Stimulated activated CD4-positive, alpha-beta T cell treated with anti-CD3 and anti-CD28 coated beads, Interleukin-15, amount 100 ng/mL, for 1 hour (primary cell): ENCODE measurements around the gene COPZ2.
"Not testable (repeated sequence)": the region's sequence is repeated elsewhere in the genome, so short reads cannot be mapped to it uniquely, and the experiment has no call there.

Source experiments
- DNase-seq, 2 donors: peaks; one replicate each; pipeline ENCODE4 v3.0.0-alpha.2; 2020; ENCODE audit warnings: low read depth in 1 of 2, low spot score in 1 of 2

Gene COPZ2

GRCh38 chr17:48010193-48010592 is 27.4 kb downstream of the COPZ2 start:
- DNase-seq: no peak

- no peak for DNase-seq
Measured at GRCh38 chr17:48006936-48007709, 30.5 kb downstream of the COPZ2 start.

- DNase-seq: no peak
Measured at GRCh38 chr17:48004983-48005382, 32.6 kb downstream of the COPZ2 start.

- no peak for DNase-seq
Measured at GRCh38 chr17:48003417-48004151, 34.0 kb downstream of the COPZ2 start.

- no peak for DNase-seq
Measured at GRCh38 chr17:48002916-48003416, 34.6 kb downstream of the COPZ2 start.

GRCh38 chr17:48002266-48002915 is 35.2 kb downstream of the COPZ2 start:
- DNase-seq: no peak

- not testable (repeated sequence) for DNase-seq
Measured at GRCh38 chr17:48001657-48002056, 35.9 kb downstream of the COPZ2 start.

GRCh38 chr17:48001197-48001596 is 36.4 kb downstream of the COPZ2 start:
- no peak for DNase-seq

GRCh38 chr17:47999582-47999981 is 38.0 kb downstream of the COPZ2 start:
- DNase-seq: no peak

- DNase-seq: no peak
Measured at GRCh38 chr17:47998044-47998443, 39.6 kb downstream of the COPZ2 start.

- no peak for DNase-seq
Measured at GRCh38 chr17:47997586-47997985, 40.0 kb downstream of the COPZ2 start.

- DNase-seq: no peak
Measured at GRCh38 chr17:47996201-47996600, 41.4 kb downstream of the COPZ2 start.

GRCh38 chr17:47995241-47995935 is 42.2 kb downstream of the COPZ2 start:
- DNase-seq: no peak

- DNase-seq: no peak
Measured at GRCh38 chr17:47994724-47995123, 42.9 kb downstream of the COPZ2 start.

- no peak for DNase-seq
Measured at GRCh38 chr17:47993964-47994363, 43.6 kb downstream of the COPZ2 start.

GRCh38 chr17:47993031-47993564 is 44.5 kb downstream of the COPZ2 start:
- DNase-seq: no peak

- no peak for DNase-seq
Measured at GRCh38 chr17:47992216-47992615, 45.4 kb downstream of the COPZ2 start.

- no peak for DNase-seq
Measured at GRCh38 chr17:47990962-47991731, 46.5 kb downstream of the COPZ2 start.

GRCh38 chr17:47989700-47990099 is 47.9 kb downstream of the COPZ2 start:
- DNase-seq: no peak

GRCh38 chr17:47989159-47989558 is 48.4 kb downstream of the COPZ2 start:
- DNase-seq: no peak
